Gastrocnemius medialis (tissue), 4 donors: ENCODE results near the gene WDR37. TPM values are rescaled to one million over a fixed set of nuclear protein-coding genes. Genes with fewer than 3 reads are reported as not detected.

ENCODE experiments used
- ATAC-seq, 2 donors: fragments of 150-250 bp; one replicate each; pipeline ENCODE4 v1.9.1; 2016
- DNase-seq, 2 donors: peaks; one replicate each; pipeline ENCODE4 v3.0.0-alpha.2; 2019
- H3K27ac ChIP-seq, 4 donors: fragments of 200-600 bp; sonication (generic); 1 replicate in 1 of 4; 2 replicates in 3 of 4; pipeline ENCODE4 v1.5.1; 2016 to 2018; ENCODE audit warnings: mild to moderate bottlenecking in 2 of 4, moderate library complexity in 1 of 4
- H3K27me3 ChIP-seq, 3 donors: fragments of 200-600 bp; sonication (generic) in 2 of 3; 1 replicate in 1 of 3; 2 replicates in 2 of 3; pipeline versions ENCODE4 v1.5.1 to v1.6.0; 2016 to 2019; ENCODE audit warnings: mild to moderate bottlenecking in 1 of 3, moderate library complexity in 1 of 3
- H3K36me3 ChIP-seq, 2 donors: fragments of 200-600 bp; sonication (generic) in 1 of 2; one replicate each; pipeline ENCODE4 v1.5.1; 2017 to 2018
- H3K4me1 ChIP-seq, 2 donors: fragments of 200-600 bp; sonication (generic) in 1 of 2; one replicate each; pipeline ENCODE4 v1.5.1; 2016 to 2017; ENCODE audit warnings: mild to moderate bottlenecking in 2 of 2
- H3K4me3 ChIP-seq, 4 donors: fragments of 200-600 bp; sonication (generic) in 3 of 4; 1 replicate in 1 of 4; 2 replicates in 3 of 4; pipeline ENCODE4 v1.5.1; 2016 to 2019; ENCODE audit warnings: mild to moderate bottlenecking in 2 of 4
- H3K9me3 ChIP-seq, 3 donors: fragments of 200-600 bp; sonication (generic) in 2 of 3; 1 replicate in 1 of 3; 2 replicates in 2 of 3; pipeline ENCODE4 v1.5.1; 2016 to 2019
- POLR2A ChIP-seq, 2 donors: fragments of 450-650 bp; IDR thresholded peaks; one replicate each; pipeline ENCODE4 v1.6.1; 2017; ENCODE audit warnings: antibody characterized with exemption in 2 of 2, mild to moderate bottlenecking in 2 of 2, moderate library complexity in 2 of 2
- in situ Hi-C, 4 donors: fragments of 200-750 bp; cut with MboI; loops; one replicate each; pipeline versions ENCODE4 v1.15.0 to v1.8.0; 2017; ENCODE audit warnings: low sequenced_read_pairs in 4 of 4
- intact Hi-C: fragments of 100-400 bp; cut with DNase I; formaldehyde crosslinking; loops from one replicate; pipeline ENCODE4 v1.15.1; 2023; ENCODE audit warnings: low total_unique reads
- total RNA-seq, 4 donors: library from RNA; depleted of rRNA; stranded (reverse); fragments of >200 nt; gene quantifications; one replicate each; pipeline versions ENCODE4 v1.1.0 to v1.2.3, GENCODE V29; 2016
- TF ChIP-seq, protein P1 (sequence below), 5 experiments: fragments of 450-650 bp in 3 of 5; fragments of 200-600 bp in 2 of 5; sonication (generic) in 2 of 5; IDR thresholded peaks in 4 of 5; conservative IDR thresholded peaks in 1 of 5; 1 replicate in 4 of 5; 2 replicates in 1 of 5; pipeline ENCODE4 v1.5.1; 2016 to 2019; ENCODE audit warnings: antibody characterized with exemption in 5 of 5, mild to moderate bottlenecking in 3 of 5, moderate library complexity in 3 of 5

The WDR37 gene
- total RNA-seq, 4 donors from 2014 or later = 18.4 to 26.2 (median 23.2) TPM

GRCh38 chr10:1174022-1174421 is 117.8 kb downstream of the WDR37 start:
- in situ Hi-C loops (no loop called here), intact Hi-C loops (no loop called here)
- Histone ChIP-seq H3K4me1 (no peaks in the 10 kb centered on the region), H3K27ac (no peak overlapping the region), H3K36me3 (no peaks in the 10 kb centered on the region), H3K4me3 (no peak overlapping the region), H3K27me3 (peaks cover 0 to 8% (median 3%) of the 10 kb centered on the region in 3 donors), H3K9me3 (no peaks in the 10 kb centered on the region)
- no peak for DNase-seq
- no peak for TF ChIP-seq POLR2A (IDR thresholded peaks at IDR 0.05)
- TF ChIP-seq, protein P1, sequence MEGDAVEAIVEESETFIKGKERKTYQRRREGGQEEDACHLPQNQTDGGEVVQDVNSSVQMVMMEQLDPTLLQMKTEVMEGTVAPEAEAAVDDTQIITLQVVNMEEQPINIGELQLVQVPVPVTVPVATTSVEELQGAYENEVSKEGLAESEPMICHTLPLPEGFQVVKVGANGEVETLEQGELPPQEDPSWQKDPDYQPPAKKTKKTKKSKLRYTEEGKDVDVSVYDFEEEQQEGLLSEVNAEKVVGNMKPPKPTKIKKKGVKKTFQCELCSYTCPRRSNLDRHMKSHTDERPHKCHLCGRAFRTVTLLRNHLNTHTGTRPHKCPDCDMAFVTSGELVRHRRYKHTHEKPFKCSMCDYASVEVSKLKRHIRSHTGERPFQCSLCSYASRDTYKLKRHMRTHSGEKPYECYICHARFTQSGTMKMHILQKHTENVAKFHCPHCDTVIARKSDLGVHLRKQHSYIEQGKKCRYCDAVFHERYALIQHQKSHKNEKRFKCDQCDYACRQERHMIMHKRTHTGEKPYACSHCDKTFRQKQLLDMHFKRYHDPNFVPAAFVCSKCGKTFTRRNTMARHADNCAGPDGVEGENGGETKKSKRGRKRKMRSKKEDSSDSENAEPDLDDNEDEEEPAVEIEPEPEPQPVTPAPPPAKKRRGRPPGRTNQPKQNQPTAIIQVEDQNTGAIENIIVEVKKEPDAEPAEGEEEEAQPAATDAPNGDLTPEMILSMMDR (IDR thresholded peaks at IDR 0.05 in 4 of 5, conservative IDR thresholded peaks at IDR 0.05 in 1 of 5) = no peak
- ATAC-seq = no peak

DNA sequence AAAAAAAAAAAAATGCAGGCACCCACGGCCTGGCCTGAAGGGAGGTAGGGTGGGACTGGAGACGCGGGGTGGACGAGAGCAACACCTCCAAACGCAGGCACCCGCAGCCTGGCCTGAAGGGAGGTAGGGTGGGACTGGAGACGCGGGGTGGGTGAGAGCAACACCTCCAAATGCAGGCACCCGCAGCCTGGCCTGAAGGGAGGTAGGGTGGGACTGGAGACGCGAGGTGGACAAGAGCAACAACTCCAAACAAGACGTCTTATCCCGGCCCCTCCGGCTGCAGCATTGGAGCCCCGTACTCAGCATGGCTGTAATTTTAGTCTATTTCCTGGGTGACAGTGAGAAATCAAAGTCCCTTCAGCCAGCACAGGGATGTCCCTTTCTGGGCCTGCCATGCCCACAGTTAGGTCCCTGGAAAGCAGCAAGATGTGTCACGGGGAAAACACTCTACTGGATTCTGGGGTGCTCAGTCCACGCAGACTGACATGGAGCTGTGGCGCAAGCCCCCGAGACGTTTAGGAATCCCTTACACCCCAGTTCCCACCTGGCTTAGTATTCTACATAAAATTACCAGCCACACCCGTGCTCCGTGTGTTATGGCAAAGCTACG is 119.9 kb downstream of the WDR37 start:
- ATAC-seq = no peak
- Histone ChIP-seq H3K9me3 (no peaks in the 10 kb centered on the region), H3K27me3 (peaks cover 0 to 4% (median 0%) of the 10 kb centered on the region in 3 donors), H3K27ac (no peak overlapping the region), H3K4me1 (no peaks in the 10 kb centered on the region), H3K4me3 (no peak overlapping the region), H3K36me3 (no peaks in the 10 kb centered on the region)
- no peak for TF ChIP-seq POLR2A (IDR thresholded peaks at IDR 0.05)
- TF ChIP-seq, protein P1 (IDR thresholded peaks at IDR 0.05 in 4 of 5, conservative IDR thresholded peaks at IDR 0.05 in 1 of 5) = no peak
- intact Hi-C loops = no loop called here
- DNase-seq = no peak
- in situ Hi-C loops = no loop called here

DNA sequence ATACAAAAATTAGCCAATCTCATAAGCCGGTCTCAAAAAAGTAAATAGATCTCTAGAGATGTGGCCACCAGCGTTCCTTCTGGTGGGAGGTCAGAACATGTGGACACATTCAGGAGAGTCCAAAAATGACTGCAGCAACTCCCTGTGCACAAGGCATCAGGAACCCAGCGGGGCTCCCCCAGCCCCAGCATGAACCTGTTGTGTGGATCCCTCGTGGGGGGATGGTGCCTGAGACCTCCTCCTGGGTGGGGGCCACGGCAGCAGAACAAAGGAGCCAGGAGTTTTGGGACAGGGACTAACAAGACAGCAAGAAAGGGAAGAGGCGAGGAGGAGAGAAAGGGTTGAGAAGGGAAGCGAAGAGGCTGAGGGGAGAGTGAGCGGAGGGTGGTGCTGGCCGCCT is 121.8 kb downstream of the WDR37 start:
- Histone ChIP-seq H3K4me1 (no peaks in the 10 kb centered on the region), H3K9me3 (no peaks in the 10 kb centered on the region), H3K27ac (no peak overlapping the region), H3K36me3 (no peaks in the 10 kb centered on the region), H3K27me3 (peaks cover 0 to 4% (median 0%) of the 10 kb centered on the region in 3 donors), H3K4me3 (no peak overlapping the region)
- ATAC-seq = no peak
- intact Hi-C loops (no loop called here), in situ Hi-C loops (no loop called here)
- TF ChIP-seq, protein P1 (IDR thresholded peaks at IDR 0.05 in 4 of 5, conservative IDR thresholded peaks at IDR 0.05 in 1 of 5) = no peak
- no peak for TF ChIP-seq POLR2A (IDR thresholded peaks at IDR 0.05)
- no peak for DNase-seq

DNA sequence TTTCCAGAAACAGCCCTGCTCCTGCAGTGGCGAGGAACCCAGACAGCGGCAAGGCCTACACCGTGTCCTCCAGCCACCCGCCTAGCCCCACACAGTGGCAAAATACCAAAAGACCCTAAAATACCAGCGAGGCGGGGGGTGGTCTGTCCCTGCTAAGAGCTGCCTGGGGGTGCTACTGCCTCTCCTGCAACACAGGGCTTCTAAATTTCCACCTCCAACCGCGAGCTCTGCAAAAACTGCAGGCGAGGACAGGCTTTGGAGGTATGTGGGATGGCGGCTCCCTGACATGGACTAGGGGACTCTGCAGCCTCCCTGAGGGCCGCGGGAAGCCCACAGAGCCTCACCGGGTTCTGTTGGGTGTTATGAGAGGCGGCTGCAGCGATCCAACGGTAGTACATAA is 122.3 kb downstream of the WDR37 start:
- H3K36me3 ChIP-seq = no peaks in the 10 kb centered on the region
- intact Hi-C loops = no loop called here
- ATAC-seq (no peak), DNase-seq (no peak)
- H3K4me1 ChIP-seq = no peaks in the 10 kb centered on the region
- H3K9me3 ChIP-seq = no peaks in the 10 kb centered on the region
- no peak overlapping the region for H3K4me3 ChIP-seq
- H3K27ac ChIP-seq = no peak overlapping the region
- in situ Hi-C loops = no loop called here
- H3K27me3 ChIP-seq = peaks cover 0 to 4% (median 0%) of the 10 kb centered on the region in 3 donors
- TF ChIP-seq, protein P1 (IDR thresholded peaks at IDR 0.05 in 4 of 5, conservative IDR thresholded peaks at IDR 0.05 in 1 of 5) = no peak
- TF ChIP-seq POLR2A (IDR thresholded peaks at IDR 0.05) = no peak
